GM18520 (cell line): ENCODE measurements around the gene RELL1.
"Not testable (repeated sequence)": the region's sequence is repeated elsewhere in the genome, so short reads cannot be mapped to it uniquely, and the experiment has no call there.

ENCODE experiments used
- ATAC-seq: cut with Tn5 transposase; IDR thresholded peaks from one replicate; pipeline ENCODE4 v1.9.1; 2021; ENCODE audit not compliant: unreplicated experiment

Gene RELL1

DNA sequence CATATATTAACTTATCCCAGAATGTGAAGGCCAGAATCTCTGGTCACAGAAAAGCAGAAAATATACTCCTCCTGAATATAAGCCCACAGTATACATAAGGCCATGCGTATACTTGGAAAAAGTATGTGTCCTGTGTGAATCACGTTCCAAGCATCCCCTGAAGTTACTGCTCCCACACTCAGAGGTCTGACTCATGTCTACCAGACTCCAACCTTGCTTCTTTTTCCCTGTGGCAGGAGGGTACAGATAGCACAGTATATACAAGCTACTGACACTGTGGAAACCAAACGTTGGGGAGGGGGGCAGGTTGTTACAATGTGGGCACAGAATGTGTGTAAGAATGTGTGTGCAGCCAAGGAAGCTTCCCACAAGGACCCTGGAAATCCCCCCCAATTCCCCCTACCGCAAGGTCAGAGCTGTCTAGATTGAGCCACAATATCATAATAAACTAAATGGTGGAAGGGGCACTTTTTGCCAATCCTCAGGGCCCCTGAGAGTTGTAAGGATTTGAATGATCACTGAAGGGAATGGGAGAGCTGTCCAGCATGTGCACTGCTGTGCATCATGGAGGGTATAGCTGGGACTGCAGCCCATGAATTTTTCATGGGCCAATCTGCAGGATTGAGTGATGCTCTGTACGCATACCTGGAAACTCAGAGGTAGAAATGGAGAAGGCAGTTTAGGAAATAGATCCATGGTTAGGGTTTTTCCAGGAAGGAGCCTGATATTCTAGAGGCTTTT, 7.4 kb upstream of the RELL1 start:
- no peak for ATAC-seq

DNA sequence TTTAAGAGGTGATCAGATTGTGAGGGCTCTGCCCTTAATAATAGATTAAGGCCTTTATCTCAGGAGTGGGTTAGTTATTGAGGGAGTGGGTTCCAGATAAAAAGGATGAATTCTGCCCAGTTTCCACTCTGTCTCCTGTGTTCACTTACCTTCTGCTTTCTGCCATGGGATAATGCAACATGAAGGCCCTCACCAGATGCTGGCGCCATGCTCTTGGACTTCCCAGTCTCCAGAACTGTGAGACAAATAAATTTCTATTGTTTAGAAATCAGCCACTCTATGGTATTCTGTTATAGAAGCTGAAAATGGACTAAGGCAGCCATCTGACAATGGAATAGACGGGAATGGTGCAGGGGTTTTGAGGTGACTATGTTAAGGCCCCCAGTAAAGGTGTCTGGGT, 6.9 kb upstream of the RELL1 start:
- no peak for ATAC-seq

DNA sequence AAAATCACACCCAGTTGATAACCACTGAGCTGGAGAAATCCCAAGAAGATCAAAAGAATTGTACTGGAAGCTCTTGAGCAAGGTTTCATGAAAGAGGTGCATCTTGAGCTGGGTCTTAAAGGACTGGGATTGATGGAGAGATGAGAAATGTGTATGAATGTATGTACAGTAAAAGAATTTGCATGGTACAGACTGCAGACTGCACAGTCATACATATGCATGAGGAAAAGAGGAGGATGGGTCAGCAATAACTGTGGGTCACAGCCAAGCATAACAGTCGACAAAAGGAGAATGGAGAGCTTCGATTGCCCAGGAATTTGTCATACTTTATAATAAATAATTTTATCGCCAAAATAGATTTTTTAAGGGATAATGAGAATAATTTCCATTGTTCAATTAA, 4.8 kb upstream of the RELL1 start:
- no peak for ATAC-seq

DNA sequence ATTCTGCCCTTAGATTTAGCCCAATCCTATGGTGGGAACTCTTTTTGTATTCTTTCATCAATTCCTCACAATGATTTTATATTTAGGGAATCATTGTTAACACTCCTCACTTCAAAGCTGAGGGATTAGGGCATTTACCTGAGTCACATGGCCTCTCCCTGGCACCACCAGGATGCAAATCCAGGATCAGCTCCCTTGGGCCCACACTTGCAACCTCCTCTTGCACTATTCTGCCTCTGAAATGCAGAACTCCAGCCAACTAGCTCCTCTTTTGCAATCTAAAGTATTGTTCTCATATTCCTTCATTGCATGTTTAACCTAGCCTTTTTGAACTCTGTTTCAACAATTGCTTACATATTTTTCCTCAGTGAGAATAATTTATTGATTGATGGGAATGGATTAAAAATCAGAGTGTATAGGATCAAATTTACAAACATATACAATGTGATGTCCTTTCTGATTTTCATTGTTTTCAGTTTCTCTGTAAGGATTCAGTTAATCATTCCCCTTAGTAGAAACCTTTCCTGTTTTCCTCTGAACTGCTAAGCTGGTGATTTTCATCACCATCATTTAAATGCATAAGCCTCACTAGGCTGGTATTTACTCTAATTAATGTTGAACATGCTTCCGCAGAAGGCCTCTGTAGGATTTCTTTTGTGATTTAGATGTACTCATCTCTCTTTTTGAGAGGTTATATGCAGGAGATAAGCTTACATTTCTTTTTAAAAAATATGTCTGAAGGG, 3.3 kb upstream of the RELL1 start:
- ATAC-seq: no peak

DNA sequence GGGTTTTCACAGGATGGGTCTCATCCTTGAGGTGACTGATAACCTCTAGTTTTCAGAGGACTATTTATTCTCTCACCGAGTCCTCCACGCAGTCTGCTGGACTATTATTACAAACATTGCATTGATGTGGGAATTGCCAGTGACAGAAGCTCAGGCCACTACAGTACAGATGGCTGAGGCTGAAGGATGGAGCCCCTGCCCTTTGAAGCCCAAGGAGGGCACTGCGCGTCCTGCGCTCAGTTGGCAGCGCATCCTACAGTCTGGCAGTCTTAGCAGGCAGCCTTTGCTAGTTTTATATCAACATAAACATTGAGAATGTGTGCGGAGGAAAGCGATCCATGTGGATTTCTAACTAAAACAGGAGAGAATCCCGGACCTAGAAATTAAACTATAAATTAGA, 1.5 kb upstream of the RELL1 start:
- no peak for ATAC-seq

DNA sequence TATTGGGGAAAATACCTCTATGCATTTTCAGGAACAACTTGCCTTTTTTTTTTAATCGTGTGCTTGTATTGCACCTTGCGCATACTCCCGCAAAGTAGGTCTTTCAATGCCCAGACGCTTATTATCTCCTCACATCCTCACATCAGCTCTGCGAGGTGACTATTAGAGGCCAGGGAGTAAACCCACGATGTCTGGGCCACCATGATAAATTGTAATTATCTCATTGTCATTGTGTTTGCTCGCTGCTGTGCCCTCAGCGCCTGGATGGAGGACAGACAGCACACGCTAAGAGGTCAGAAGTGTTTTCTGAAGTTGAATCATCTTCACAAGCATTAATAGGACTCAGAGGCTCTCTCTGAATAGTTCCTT, 1.0 kb upstream of the RELL1 start:
- ATAC-seq: no peak

DNA sequence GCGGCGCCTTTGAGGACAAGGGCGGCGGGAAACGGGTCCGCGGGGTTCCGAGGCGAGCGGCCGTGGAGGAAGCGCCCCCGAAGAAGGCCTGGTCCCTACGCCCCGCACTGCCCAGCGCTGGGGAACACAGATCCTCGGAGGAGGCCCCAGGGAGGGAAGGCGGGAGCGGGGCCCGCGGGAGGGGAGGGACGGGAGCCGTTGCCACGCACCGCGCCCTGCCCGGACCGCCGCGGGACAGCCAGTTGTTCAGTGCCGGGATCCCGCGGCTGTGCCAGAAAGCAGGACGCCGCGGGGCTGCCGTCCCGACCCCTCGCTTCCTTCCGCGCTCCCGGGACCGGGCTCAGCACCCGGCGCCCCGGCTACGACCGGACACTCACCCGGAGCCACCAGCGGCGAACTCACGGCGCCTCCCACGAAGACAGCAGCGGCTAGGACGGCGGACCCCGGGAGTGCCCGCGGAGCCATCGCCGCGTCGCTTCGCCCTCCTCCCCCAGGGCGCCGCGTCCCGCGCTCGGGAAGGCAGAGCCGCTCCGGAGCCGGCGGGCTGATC, 278 bp downstream of the RELL1 start:
- peak; percentile 1 for ATAC-seq

DNA sequence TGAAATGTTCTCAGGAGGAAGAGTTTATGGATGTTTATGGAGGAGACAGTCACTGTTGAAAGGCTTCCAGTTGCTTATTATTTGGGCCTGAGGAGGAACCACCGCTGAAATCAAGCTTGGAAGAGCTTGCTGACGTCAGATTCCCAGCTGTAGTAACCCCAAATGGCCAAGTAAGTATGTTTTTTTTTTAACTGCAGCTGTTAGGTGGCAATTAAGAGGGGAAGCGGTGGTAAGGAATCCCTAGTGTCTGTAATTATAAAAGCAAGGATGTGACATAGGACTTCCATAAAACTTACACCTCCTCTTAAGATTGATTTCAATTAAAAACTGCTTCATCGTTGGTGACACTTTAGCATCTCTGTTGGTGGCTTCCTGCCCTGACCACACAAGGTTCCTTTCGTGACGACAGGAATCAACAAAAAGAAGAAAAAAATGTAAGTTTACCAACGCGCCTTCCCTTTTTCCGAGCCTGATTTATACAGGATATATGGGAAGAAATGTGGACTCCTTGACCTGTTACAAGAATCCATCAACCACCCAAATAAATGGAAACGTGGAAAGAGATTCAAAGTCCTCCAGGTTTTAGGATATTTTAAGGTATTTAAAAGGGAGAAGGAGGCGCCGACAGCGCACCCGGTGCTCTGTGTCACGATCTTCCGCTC, 884 bp downstream of the RELL1 start:
- ATAC-seq: no peak

DNA sequence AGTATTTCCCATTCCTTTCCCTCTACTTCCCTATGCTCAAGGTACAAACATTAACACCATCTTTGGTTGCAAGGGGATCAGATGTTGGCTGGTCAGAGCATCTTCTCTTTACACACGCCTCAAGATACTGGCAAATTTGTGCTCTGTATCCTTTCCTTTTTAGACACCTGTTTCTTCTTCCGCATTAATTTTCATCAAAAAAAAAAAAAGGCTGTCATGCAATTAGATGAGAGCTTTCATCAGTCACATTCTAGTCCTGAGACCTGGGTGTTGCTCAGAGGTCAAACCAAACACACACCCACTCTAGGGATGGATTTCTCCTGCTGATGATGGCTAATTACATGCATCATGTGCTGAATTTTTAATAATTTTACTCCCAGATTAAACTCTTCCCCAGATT, 2.0 kb downstream of the RELL1 start:
- no peak for ATAC-seq

DNA sequence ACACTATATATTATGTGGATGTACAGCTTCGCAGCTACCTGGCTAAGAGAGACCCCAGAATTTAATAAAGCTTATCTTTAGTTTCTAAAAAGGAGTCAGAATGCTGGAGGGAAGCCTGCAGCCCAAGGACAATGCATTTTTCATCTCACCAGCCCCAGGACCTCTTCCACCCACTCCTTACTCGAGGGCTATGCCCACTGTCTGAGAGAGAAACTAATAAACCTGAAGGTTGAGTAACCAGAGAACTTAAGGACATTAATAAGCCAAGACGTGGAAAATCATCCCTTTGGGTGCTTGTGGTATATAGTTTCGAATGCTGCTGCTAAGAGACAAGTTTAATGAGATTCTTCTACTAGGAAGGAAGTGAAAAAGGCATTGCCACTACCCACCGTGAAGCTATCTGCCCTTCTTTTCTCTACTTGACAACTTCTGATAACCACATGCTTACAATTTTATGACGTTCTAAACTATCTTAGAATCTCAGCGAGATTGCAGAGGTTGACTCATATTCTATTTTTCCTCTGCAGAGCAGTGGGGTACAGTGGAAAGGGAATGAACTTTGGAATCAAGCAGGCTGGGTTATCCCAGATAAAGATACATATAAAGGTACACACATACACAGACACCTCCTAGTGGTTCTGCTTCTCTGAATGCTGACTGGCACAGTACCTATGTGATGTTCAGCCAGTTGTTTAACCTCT, 3.3 kb downstream of the RELL1 start:
- peak; percentile 37 for ATAC-seq

DNA sequence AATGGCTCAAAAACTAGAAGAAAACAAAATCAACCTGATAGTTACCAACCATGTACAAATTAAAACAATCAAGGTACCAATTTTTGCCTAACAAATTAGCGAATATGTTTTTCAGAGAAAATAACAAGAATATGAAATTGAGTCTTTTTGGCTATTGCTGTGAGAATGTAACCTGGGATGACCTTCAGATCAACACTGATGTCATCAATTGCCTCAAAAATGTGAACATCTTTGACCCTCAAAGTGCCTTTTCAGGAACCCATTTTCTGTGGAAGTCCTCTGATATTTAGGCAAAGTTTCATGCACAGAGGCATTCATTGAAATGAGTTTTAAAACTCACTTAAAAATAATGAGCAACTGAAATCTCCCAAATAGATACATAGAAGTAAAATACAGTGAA, 6.1 kb downstream of the RELL1 start:
- ATAC-seq: no peak

DNA sequence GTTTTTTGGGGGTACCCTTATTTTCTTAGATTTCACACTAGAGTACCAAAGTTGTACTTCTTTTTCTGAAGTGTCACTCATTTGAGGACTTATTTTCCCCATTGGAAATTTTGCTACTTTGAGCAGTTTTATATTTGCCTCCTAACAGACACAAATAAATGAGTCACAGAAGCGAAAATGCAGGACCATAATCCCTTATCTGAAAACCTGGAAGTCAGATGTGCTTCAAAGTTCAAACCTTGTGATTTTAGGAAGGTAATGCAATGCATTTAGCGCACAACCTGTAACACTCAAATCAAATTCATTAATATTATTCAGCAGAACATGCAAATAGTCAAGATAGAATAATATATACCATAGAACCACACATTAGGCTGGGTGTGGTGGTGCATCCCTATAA, 6.9 kb downstream of the RELL1 start:
- no peak for ATAC-seq

DNA sequence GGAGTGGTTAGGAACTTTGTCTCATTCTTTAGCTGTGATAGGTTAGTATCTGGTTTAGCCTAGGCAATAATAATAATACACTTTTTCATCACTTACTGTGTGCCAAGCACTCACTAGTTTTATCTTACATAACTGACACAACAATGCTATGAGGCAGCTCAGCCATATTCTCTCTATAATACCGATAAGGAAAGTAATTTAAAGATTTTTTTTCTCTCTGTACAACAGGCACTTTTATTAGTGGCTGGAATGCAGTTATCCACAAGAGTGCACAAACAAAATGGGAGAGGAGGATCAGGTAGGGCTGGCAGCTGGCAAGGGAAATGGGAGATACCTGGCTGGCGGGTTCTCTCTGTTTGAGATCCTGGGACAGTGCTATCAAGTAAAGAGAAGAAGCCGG, 7.6 kb downstream of the RELL1 start:
- no peak for ATAC-seq

DNA sequence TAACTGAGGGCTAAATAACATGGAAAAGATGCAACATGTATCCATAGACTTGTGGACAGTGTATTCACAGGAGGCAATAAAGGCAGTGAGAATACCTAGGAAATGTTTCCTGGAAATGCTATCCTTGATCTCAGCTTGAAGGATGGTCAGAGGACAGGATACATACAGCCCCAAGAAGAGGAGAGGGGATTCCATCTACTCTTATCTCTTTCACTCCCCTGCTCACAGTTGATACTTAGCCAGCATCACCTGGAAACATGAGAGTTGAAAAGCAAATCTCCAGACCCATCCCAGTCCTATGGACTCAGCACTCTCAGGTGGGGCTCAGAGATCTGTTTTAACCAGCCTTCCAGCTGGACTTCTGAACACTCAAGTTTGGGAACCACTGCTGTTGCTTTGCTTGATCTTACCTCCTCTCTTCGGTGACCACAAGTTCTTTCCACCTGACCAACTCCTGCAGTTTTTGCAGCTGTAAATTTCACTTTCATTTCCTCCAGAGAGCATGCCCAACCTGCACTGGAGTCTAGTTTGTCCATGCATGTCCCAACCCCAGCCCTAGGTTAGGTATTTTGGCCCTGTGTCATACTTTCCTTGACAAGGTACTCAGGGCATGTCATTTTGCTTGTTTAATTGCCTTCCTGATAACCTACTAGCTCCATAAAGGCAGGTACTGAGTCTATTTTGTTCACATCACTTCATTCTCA, 10.4 kb downstream of the RELL1 start:
- ATAC-seq: peak; percentile 85

DNA sequence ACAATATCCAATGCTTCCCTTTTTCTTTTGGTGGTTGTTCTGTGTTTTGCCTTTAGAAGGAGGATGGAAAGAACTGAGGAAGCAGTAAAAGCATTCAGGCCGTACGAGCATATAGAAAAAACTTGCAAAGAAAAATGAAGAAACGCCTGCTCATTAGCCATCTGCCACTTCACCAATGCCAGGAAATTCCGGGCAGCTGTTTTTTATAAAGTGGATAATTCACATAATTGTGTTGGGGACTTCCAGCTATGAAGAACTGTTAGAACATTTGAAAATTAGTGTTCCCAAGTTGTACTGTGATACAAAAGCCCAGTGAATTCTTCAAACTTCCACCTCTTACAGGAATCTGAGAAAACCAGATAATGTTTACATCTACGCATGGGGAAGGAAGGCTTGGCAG, 11.7 kb downstream of the RELL1 start:
- no peak for ATAC-seq

DNA sequence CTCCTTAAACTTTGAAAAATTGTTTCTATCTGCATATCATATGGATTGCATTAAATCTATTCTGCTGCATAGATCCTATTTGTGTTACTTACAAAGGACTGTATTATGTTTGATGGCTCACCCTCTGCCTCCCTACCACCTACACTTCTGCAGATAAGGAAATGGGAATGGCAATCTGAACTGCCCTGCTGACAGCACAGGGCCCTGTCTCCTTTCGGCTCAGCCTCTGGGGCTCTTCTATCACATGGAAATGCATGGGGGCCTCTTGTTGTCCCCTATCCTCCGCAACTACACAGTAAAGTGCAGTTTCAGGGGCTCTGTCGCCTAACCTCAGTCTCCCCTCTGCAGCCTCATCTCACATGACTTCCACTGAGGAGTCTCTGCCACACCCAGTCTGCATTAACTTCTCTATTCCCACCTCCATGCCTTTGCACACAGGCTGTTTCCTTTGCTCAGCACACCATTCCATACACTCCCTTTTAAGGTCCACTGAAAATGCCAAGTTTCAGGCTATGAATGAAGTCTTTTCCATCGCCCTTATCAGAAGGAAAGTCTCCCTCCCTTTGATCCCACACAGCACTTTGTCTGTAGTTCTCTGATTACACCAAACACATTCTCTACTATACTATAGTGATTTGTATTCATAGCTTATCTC, 12.5 kb downstream of the RELL1 start:
- ATAC-seq: no peak

DNA sequence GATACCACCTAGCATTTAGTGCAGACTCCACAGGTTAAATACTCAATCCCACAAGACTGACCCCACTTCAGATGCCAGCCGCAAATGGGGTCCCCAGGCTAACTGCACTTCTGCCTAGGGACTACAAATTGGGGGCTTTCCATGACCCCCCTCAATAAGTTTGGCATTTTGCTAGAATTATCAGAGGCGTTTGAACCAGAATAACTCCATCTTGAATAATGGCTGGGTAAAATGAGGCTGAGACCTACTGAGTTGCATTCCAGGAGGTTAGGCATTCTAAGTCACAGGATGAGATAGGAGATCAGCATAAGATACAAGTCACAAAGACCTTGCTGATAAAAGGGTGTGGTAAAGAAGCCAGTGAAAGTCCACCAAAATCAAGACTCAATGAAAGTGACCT, 15.1 kb downstream of the RELL1 start:
- ATAC-seq: no peak

DNA sequence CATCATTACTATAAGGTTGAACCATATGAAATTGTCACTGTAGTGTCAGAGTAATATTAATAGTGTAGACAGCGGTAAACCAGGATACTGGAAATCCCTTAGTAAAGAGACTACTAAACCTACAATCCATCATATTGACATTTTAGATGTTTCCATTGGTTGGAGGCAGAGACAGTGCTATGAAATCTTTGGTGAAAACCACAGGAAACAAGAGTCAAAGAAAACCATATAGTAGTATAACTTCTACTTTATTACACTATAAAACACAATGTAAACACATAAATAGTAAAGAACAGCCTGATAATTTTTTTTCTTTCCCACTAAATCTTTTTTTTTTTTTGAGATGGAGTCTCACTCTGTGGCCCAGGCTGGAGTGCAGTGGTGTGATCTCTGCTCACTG, 15.9 kb downstream of the RELL1 start:
- no peak for ATAC-seq

DNA sequence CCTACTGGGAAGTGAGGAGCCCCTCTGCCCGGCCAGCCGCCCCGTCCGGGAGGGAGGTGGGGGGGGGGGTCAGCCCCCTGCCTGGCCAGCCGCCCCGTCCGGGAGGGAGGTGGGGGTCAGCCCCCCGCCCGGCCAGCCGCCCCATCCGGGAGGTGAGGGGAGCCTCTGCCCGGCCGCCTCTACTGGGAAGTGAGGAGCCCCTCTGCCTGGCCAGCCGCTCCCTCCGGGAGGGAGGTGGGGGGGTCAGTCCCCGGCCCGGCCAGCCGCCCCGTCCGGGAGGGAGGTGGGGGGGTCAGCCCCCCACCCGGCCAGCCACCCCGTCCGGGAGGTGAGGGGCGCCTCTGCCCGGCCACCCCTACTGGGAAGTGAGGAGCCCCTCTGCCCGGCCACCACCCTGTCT, 17.1 kb downstream of the RELL1 start:
- not testable (repeated sequence) for ATAC-seq
